GM19099 (cell line): ENCODE data around the gene KIF3C.

Experiments used
- POLR2A ChIP-seq: IDR thresholded peaks from 3 replicates; pipeline ENCODE4 v1.6.1; 2011; ENCODE audit warnings: low read depth; ENCODE audit not compliant: insufficient read length; ENCODE audit errors: extremely low read depth

The KIF3C gene

GRCh38 chr2:25976983-25977741, 5.1 kb downstream of the KIF3C start:
- no peak for TF ChIP-seq POLR2A

GRCh38 chr2:25972049-25972823, 10.1 kb downstream of the KIF3C start:
- no peak for TF ChIP-seq POLR2A

- no peak for TF ChIP-seq POLR2A
Observed at GRCh38 chr2:25971596-25971995, 10.7 kb downstream of the KIF3C start.

GRCh38 chr2:25966531-25967270, 15.6 kb downstream of the KIF3C start:
- no peak for TF ChIP-seq POLR2A

- TF ChIP-seq POLR2A = no peak
Observed at GRCh38 chr2:25964891-25965290, 17.4 kb downstream of the KIF3C start.

- TF ChIP-seq POLR2A = no peak
Observed at GRCh38 chr2:25960920-25961319, 21.4 kb downstream of the KIF3C start.

GRCh38 chr2:25960396-25960795, 21.9 kb downstream of the KIF3C start:
- TF ChIP-seq POLR2A = no peak

- TF ChIP-seq POLR2A = no peak
Observed at GRCh38 chr2:25957743-25958142, 24.6 kb downstream of the KIF3C start.

GRCh38 chr2:25955869-25956535, 26.3 kb downstream of the KIF3C start:
- TF ChIP-seq POLR2A = no peak

- TF ChIP-seq POLR2A = no peak
Observed at GRCh38 chr2:25955036-25955435, 27.3 kb downstream of the KIF3C start.

GRCh38 chr2:25954199-25954752, 28.0 kb downstream of the KIF3C start:
- TF ChIP-seq POLR2A = no peak

GRCh38 chr2:25951071-25951547, 31.2 kb downstream of the KIF3C start:
- no peak for TF ChIP-seq POLR2A

- no peak for TF ChIP-seq POLR2A
Observed at GRCh38 chr2:25948437-25948836, 33.9 kb downstream of the KIF3C start.

- no peak for TF ChIP-seq POLR2A
Observed at GRCh38 chr2:25941042-25941441, 41.3 kb downstream of the KIF3C start.
